Endometrial microvascular endothelial cells (primary cell): ENCODE results near the gene OSMR. TPM values are rescaled to one million over a fixed set of nuclear protein-coding genes. Genes with fewer than 3 reads are reported as not detected.

Experiments
- in situ Hi-C: cut with HindIII; loops from 2 replicates; pipeline ENCODE4 v1.10.0; 2017; ENCODE audit warnings: low sequenced_read_pairs, low pct_unique_long_range_greater_than_20kb; ENCODE audit errors: inconsistent ontology term
- total RNA-seq: library from RNA; depleted of rRNA; stranded (reverse); fragments of >200 nt; gene quantifications from one replicate; pipeline ENCODE4 v1.2.3, GENCODE V29; 2015; ENCODE audit errors: inconsistent ontology term

OSMR gene
- total RNA-seq, 1 donor from 2014 or later = 12.1 TPM

DNA sequence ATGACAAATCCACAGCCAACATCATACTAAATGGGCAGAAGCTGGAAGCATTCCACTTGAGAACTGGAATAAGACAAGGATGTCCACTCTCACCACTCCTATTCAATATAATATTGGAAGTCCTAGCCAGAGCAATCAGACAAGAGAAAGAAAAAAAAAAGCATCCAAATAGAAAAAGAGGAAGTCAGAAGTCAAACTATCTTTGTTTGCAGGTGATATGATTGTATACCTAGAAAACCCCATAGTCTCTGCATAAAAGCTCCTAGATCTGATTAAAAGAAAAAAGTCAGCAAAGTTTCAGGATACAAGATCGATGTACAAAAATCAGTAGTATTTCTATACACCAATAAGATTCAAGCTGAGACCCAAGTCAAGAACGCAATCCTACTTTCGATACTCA lies 66.1 kb downstream of the OSMR start:
- in situ Hi-C loops = no loop called here

DNA sequence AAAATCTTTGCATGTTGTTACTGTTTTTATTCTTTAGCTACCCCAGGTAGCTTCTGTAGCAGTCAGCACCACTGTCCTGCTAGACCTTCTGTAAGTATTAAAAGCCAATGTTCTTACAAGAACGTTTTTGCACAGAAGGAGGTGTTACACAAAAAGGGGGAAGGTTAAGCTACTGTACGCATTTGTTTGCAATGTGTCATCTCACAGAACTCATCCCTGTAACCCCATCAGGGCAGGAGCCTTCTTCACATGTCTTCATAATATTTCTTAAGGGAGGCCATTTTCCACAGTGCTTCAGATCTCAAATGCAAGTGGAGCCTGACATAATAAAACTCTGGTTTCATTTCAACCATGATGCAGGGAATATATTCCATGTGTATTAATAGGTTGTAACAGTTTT lies 67.9 kb downstream of the OSMR start:
- in situ Hi-C loops = no loop called here

DNA sequence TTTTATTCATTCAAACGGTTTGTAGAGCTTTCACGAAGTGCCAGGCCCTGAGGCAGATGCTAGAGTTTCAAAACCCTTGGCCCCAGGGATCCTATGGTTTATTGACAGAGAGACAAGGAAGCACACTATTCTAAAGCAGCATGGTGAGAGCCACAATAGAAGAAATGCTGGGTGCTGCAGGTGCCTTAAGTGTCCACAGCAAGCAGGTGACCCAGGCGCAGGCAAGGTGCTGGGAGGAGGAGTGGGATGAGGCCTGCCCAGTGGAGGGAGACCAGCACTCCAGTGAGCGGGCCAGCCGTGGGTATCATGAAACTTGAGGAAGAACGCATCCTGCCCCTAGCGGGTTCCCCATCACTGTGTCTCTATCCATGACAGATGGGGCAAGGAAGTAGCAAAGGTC lies 71.0 kb downstream of the OSMR start:
- in situ Hi-C loops = no loop called here

DNA sequence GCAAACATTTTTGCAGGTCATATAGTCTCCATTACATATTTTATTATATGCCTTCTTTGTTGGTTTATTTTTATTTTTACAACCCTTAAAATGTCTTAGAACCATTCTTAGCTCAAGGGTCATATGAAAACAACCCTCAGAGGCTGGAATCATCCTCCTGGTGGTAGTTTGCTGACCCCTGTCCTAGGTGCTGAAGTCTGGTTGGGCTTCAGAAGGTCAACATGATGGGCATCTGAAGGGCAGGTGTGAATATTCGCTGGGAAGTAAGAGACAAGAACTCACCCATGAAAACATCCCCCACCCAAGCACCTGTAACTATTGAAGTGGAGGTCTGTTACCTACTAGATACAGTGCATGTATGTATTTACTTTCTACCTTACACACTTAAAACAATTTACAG lies 75.4 kb downstream of the OSMR start:
- in situ Hi-C loops = no loop called here

DNA sequence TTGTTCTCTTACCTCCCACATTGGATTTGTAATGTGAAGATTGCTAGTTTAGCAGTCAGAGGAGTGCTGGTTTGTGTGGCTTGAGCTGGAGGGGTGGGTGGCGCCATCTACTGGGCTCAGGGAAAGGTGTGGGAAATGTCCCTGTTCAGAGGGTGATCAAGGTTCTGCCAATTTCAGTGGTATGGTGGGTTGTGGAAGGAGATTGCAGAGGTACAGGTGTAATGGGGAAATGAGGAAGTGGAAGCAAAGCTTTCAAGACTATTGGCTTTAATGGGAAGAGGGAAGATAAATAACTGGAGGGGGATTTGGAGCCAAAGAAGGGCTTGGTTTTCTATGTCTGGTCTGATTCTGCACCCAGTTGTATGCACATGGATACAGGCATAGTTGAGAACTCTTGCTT lies 76.4 kb downstream of the OSMR start:
- in situ Hi-C loops = no loop called here

DNA sequence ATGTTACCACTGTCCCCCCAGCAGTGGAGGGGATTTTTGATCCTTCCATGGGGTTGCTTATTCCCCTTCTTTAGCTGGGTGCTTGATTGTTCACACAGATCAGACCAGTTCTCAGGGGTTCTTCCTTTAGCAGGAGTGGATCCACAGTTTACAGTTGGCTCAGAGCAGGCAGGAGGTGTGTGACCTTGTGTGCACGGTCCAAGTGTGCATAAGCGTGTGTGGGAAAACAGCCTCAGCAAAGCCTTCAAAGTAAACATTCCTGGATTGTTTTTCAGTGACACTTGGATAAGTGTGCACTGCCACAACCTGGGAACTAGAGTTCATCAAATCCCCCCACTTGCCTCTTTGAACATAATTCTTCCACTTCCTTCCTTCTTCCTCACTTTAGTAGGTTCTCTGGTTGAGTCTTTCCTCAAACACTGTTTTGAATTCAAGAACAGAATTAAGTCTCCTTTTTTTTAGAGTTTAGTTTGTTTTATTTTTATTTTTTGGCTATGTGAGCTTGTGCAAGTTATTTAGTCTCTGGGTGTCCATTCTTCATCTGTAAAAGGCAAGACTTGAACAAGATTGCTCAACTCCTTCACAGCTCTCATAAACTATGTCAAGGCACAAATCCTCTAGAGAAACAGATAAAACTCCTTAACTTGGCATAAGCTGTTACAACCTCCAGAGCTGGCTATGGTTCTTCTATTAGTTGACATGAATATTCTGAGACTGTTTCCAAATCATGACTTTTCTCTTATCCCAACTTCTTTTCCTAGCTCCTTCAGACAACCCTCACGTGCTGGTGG lies 78.0 kb downstream of the OSMR start:
- in situ Hi-C loops = no loop called here

DNA sequence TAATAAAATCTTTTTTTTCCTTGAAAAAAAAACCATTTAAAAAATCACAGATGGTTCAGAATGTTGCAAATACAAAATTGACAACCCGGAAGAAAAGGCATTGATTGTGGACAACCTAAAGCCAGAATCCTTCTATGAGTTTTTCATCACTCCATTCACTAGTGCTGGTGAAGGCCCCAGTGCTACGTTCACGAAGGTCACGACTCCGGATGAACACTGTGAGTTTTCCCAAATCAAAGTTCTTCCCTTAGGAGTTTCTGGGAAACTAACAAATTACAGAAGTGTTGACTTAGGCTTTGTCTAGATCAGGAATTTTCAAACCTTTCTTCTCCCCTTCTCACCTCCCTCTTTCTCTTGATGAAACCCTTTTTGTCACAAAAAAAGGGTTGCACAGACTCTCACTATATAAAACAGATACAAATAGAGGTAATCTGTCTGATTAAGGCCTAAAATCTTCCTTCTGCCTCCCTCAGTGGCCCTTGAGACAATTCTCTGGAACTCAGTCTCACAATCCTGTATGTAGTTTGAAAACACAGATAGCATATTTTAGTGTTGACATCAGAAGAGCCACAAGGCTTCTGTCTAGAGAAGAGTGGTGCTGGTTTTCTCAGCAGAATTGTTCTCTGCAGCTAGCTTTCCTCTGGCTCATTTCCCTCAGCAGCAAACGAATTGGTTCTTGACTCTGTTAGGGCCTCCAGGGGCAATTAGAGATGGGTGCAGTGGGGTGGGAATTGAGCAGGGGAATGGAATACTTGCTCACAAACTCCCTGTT lies 79.5 kb downstream of the OSMR start:
- in situ Hi-C loops = no loop called here

DNA sequence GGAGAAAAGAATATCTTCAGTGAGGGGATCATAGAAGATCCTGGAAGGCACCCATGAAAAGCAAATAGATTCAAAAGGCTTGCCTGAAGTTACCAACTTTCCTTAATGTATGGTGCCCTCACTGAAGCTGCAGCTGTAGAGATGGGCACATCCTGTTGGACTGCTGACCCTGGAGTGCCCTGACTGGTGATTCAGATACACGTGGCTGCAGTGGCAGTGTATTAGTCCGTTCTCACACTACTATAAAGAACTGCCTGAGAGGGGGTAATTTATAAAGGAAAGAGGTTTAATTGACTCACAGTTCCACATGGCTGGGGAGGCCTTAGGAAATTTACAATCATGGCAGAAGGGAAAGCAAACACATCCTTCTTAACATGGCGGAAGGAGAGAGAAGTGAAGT lies 80.3 kb downstream of the OSMR start:
- in situ Hi-C loops = no loop called here

DNA sequence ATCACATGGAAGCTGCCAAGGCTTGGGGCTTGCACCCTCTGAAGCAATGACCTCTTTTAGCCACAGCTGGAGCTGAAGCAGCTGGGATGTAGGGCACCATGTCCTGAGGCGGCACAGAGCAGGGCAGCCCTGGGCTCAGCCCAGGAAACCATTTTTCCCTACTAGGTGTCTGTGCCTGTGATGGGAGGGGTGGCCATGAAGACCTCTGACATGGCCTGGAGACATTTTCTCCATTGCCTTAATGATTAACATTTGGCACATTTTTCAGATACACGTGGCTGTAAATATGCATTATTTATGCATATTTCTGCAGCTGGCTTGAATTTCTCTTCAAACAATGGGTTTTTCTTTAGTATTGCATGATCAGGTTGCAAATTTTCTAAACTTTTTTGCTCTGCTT lies 81.7 kb downstream of the OSMR start:
- in situ Hi-C loops = no loop called here

DNA sequence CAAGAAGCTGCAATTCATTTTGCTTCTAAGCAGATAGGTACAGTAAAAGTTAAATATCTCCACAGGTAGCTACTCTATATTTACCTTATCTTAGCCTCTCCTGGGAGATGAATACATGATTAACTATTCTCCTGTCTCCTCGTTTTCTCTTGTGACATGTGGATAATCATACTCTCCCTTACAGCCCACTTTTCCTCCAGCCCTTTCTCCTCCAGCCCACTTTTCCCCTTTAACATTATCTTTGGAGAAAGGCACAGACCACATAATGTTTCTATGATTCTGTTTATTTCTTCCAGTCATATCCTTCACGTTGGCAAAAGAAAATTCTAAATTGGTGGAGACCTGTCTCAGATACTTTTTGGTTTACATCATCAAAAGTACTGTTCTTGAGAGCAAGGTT lies 84.0 kb downstream of the OSMR start:
- in situ Hi-C loops = no loop called here

DNA sequence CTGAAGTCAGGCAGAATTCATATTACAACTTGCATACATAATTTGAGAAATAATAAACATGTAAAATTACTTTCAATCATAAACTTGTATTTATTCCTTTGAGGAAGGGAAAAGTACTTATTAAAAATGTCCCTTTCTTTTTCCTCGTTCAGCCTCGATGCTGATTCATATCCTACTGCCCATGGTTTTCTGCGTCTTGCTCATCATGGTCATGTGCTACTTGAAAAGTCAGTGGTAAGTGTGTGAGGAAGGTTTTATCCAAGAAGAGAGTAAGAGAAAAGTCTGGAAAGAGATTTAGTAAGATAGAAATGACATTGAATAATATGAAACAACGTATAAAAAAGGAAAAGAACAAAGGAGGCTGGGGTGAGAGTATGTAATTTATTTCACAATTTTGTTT lies 85.9 kb downstream of the OSMR start:
- in situ Hi-C loops = no loop called here

DNA sequence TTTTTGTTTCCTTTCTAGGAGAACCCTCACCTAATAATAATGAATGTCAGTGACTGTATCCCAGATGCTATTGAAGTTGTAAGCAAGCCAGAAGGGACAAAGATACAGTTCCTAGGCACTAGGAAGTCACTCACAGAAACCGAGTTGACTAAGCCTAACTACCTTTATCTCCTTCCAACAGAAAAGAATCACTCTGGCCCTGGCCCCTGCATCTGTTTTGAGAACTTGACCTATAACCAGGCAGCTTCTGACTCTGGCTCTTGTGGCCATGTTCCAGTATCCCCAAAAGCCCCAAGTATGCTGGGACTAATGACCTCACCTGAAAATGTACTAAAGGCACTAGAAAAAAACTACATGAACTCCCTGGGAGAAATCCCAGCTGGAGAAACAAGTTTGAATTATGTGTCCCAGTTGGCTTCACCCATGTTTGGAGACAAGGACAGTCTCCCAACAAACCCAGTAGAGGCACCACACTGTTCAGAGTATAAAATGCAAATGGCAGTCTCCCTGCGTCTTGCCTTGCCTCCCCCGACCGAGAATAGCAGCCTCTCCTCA lies 87.1 kb downstream of the OSMR start:
- in situ Hi-C loops = no loop called here

DNA sequence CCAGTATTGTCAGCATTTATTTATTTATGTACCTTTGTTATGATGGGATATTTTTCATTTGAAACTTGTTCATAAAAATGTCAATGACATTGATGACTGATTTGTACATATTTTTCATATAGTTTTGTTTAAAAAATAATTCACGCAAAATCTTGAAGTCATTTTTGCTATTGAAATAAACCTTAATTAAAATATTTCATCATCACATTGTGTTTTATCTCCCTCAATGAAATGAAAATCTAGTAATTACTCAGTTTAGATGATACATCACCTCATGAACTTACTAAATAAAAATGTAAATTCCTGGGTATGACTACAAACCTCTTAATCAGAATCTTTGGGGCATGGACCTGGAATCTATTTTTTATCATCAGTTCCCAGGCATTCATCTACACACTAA lies 89.6 kb downstream of the OSMR start:
- in situ Hi-C loops = no loop called here

DNA sequence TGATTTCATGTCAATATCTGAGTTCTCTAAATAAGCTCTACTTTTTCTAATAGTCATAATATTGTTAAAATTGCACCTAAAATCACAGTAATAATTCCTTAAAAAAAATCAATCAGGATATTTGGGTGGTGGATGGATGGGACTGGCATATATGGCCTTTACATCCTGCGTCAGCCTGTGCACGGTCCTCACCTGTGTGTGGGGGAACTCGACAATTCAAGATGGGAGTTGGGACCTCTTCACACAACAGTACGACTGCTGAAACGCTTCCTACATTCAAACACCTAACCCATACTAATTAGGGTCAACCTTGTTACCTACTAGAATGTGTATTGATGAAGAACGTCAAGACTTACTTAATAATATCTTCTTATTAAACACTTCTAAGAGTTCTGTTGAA lies 90.5 kb downstream of the OSMR start:
- in situ Hi-C loops = no loop called here

DNA sequence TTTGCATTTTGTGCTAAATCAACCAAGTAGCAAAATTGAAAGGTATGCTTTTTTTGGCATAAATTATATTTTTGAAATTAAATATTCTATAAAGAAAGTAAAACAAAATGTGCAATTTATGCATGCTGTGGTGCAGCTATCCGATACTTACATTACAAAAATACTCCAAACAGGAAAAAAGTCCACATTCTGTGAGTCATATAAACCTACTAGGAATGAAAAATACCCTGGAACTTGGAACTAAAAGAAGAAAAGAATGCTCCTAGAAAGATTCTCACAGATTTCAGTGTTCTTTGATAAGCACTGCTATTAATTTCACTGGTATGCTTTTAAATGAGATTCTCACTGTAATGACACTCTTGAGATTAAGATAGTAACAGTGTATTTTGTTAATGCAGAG lies 92.6 kb downstream of the OSMR start:
- in situ Hi-C loops = no loop called here

DNA sequence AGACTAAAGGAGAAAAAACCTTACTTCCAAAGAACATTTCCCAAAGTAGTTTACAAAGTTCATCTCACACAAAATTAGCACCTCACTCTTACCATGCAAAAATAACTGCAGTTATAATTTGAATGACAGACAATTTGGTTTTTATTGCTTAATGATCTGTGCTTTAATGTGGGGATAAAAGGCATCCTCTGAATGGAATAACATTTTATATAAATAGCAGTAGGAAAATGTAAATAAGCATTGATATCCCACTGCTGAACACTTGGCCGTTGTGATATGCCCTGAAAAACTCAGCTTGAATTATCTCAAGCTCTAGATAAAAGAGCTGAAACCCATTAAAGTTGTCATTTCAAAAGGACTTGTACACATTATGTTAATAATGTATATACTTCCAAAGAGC lies 93.2 kb downstream of the OSMR start:
- in situ Hi-C loops = no loop called here

DNA sequence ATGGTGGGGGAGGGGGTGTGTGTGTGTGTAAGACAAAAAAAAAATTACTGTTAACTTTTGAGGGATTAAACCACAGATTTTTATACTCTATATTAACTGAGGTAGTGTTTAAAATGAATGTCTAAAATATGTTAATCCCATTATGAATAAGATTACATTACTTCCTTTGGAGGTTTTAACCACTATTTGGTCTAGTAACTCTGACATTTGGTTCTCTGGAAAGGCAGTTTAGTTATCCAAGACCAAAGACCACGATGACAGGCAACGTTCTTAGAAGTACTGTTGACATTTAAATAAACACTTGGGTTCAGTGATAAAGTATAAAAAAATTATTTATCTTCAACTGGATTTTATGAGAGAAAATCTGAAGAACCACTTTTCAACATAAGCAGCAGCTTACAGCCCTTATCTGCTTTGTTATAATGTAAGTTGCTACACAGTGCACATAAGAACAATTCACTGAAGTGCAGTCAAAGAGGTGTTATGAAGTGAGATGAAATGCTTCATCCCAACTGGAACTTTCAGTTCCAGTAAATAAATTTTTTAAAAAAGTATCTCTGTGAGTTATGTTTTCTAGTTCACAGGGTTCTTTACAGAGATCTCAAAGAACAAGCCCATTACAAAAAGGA lies 94.5 kb downstream of the OSMR start:
- in situ Hi-C loops = no loop called here

DNA sequence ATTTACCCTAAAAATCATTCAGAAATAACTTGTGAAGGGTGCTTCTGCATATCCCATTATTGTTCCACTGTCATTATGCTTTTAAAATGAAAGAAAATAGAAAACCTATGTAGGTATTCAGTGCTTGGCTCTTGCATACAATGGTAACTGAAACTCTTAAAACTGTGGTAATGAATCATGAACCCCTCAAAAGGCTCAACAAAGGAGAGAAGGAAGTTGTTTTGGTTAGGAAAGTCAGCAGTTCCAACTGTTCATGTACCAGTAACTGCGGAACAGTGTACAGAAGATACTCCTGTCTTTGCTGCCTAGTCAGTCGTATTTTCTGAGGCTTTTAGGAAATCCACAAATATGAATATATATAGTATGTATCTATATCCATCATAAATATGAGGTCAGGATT lies 96.1 kb downstream of the OSMR start:
- in situ Hi-C loops = no loop called here

DNA sequence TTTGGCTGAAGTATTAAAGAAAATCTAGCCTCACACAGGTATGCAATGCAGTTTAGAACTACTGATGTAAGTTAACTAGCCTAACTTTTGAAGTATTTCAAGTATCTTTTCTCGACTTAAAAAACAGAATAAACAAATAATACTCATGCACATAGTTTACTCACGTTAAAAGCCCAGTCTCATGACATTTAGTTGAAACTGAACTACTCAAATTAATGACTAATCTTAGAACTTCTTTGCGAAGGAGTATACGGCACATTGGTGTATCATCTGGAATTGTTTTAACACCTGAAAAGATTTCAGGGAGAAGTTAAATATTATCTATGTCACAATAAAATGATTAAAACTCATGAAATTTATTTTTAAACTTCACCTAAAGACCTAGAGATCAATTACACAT lies 98.5 kb downstream of the OSMR start:
- in situ Hi-C loops = no loop called here

DNA sequence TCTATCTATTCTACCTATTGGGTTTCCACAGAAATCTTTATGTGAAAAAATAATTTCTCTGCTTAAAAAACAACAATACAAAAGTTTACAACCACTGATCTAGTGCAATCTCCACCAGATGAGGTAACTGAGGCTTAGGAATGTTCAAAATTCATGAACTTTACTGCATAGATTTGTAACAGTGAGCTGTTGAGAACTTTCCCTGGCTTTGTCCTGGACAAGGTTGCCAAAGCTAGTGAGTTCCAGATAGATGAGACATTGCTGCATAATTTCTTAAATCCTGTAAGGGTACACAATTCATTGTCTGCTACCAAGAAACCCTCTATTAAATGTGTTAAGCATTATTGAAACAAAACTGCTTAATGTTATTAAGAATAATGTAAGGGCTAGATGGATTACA lies 102.7 kb downstream of the OSMR start:
- in situ Hi-C loops = no loop called here
